HG03354 (cell line): ENCODE results near the gene TBC1D26.
"Not testable (repeated sequence)": the region's sequence is repeated elsewhere in the genome, so short reads cannot be mapped to it uniquely, and the experiment has no call there.

Experiments used
- ATAC-seq: cut with Tn5 transposase; IDR thresholded peaks from one replicate; pipeline ENCODE4 v1.9.1; 2021; ENCODE audit warnings: mild to moderate bottlenecking; ENCODE audit not compliant: unreplicated experiment, poor library complexity, severe bottlenecking

TBC1D26 gene

GRCh38 chr17:15742051-15742795 is 10.1 kb downstream of the TBC1D26 start:
- ATAC-seq: no peak

- no peak for ATAC-seq
Observed at GRCh38 chr17:15742921-15743320, 10.8 kb downstream of the TBC1D26 start.

DNA sequence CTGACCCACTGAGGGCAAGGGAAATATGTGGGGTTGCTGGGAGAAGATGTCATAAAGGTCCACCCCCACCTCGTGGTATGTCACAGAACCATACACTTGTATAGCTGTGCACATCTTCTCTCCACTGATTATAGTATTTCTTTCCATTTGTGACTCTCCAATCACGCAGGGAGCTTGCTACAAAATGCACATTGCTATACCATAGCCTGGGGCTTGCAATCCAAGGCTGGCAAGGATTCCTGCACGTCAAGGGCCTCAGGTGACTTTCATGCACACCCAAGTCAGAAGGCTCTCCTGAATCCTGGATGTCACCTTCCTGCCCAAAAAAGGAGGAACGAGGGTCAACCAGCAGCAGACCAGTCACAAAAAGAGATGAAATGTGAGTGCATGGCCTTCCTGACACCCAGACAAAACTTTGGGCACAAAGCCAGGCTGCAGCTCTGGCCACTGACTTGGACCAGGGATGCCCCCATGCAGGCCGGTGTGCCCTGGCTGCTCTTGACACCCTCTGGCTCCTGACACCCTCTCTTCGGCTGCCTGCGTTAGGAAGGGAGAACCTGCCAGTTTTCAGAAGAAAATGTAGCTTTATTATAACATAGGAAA is 12.1 kb downstream of the TBC1D26 start:
- no peak for ATAC-seq

GRCh38 chr17:15744885-15745284 is 12.8 kb downstream of the TBC1D26 start:
- no peak for ATAC-seq

DNA sequence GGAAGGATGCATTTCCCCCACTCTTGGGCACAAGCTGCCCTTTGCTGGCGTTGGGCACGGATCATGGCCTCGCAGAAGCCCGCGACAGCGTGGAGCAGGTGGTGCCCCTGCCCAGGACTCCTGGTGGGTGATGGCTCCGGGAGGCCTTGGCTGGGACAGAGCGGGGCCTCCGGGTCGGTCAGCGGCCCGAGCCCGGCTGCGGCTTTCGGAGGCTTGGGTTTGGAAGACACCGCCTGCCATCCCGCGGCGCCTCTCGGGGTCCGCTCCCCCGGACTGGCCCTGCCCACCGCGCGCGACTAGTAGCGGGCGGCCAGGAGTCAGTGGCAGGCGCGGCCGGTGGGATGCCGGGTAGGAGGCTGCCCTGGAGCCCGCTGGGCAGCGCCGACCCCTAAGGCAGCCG is 17.3 kb downstream of the TBC1D26 start:
- ATAC-seq: not testable (repeated sequence)

DNA sequence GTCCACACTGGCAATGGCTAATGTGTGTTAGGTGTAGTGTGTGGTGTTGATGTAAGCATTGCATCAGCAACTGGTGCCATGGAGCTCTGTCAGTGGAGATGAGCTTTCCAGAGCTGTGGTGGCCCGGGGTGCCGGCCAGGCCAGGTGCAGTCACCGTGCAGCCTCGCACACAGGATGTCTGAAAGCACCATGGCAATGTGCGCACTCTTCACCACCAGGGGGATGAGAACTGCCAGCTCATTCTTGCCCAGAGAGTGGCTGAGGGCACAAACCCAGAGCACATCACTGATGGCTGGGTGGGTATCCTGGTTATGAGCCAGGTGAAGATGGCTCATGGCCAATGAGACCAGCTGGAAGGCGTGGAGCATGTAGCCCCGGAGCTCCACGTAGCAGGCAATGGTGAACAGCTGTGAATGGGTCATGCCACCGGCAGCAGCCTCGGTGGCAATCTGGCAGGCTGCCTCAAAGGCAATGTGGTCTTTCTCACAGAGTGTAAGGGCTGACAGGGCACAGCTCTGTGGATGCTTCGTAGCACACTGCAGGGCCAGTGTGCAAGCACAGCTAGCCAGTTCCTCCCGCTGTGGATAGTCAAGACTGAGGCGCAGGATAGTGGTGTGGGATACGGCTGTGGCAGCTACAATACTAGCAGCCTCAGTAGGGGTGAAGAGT is 36.9 kb downstream of the TBC1D26 start:
- not testable (repeated sequence) for ATAC-seq

GRCh38 chr17:15770679-15771078 is 38.6 kb downstream of the TBC1D26 start:
- ATAC-seq: not testable (repeated sequence)

DNA sequence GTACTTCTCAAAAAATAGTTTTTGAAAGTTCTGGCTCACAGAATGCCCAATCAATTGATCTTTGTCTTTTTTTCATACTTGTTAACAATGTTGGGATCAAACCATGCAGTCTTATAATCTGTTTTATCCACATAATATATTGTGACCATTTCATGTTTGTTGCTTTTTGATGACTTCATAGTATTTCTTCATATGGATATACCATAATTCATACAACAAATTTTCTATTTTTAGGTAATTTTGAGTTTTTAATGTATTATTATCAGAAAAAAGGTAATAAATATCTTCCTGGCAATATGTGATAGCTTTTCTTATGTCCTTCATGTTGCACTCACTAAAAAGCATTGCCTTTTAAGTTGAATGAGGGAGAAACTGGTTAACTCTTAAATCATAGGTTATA is 44.8 kb downstream of the TBC1D26 start:
- ATAC-seq: no peak

DNA sequence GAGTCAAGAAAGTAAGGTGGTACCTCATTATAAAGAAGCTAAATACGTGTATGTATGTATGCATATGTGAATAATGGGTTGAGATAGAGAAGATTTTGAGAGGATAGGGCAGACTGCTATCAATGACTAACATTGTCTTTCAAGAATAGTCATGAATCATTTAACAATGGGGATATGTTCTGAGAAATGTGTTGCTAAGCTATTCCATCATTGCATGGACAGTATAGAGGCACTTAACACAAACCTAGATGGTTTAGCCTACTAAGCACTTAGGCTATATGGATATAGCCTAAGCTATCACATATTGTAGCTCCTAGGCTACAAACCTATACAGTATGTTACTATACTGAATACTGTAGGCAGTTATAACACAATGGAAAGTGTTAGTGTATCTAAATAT is 45.2 kb downstream of the TBC1D26 start:
- ATAC-seq: no peak

GRCh38 chr17:15777717-15778116 is 45.6 kb downstream of the TBC1D26 start:
- ATAC-seq: no peak

DNA sequence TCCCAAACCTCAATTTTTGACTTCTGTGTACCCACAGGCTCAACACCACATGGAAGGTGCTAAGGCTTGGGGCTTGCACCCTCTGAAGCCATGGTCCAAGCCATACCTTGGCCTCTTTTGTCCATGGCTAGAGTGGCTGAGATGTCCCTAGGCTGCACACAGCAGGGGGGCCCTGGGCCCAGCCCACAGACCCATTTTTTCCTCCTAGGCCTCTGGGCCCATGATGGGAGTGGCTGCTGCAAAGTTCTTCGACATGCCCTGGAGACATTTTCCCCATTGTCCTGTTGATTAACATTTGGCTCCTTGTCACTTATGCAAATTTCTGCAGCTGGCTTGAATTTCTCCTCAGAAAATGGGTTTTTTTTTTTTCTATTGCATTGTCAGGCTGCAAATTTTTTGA is 47.0 kb downstream of the TBC1D26 start:
- no peak for ATAC-seq

DNA sequence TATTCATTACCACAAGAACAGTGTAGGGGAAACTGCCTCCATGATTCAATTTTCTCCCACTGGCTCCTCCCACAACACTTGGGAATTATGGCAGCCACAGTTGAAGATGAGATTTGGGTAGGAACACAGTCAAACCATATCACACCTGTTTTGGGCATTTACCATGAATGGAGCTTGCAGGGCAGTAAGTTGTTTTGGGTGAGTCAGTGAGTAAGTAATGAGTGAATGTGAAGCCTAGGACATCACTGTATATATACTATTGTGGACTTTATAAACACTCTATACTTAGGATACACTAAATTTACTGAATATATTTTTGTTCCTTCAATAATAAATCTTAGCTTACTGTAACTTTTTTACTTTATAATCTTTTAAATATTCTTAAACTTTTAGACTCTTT is 48.1 kb downstream of the TBC1D26 start:
- ATAC-seq: no peak

- ATAC-seq: no peak
Observed at GRCh38 chr17:15782866-15783265, 50.8 kb downstream of the TBC1D26 start.

- ATAC-seq: no peak
Observed at GRCh38 chr17:15783461-15783860, 51.4 kb downstream of the TBC1D26 start.

DNA sequence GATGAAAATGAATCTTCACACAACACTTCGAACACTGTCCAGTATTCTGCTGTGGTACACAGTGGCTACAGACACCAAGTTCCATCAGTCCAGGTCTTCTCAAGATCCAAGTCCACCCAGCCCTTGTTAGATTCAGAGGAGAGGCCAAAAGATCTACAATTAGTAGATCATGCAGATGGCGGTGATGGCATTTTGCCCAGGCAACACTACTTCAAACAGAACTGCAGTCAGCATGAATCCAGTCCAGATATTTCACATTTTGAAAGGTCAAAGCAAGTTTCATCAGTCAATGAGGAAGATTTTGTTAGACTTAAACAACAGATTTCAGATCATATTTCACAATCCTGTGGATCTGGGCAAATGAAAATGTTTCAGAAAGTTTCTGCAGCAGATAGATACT is 52.3 kb downstream of the TBC1D26 start:
- ATAC-seq: not testable (repeated sequence)

- not testable (repeated sequence) for ATAC-seq
Observed at GRCh38 chr17:15787363-15788075, 55.4 kb downstream of the TBC1D26 start.

DNA sequence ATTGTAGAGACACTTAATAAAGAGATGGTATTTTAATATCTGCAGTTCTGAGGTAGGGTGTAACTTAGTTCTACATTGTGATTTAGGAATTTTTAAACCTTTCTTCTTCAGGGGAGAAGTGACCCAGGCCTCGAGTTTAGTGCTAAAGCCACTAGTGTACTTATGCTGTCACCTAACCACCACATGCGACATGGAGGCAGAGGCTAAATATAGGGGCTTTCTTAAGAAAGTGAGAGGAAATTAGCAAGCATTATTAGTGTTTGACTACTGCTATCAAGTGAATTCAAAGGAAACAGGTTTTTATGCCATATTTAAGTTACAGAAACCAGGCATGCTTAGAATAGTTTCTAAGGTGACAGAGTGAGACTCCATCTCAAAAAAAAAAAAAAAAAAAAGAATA is 56.3 kb downstream of the TBC1D26 start:
- not testable (repeated sequence) for ATAC-seq
